EH (cell line): ENCODE data around the gene GABPB1.

Source experiments
- DNase-seq: peaks from one replicate; pipeline ENCODE4 v3.0.0-alpha.2; 2015; ENCODE audit warnings: low read depth

Gene GABPB1

GRCh38 chr15:50241684-50242450 lies 113.1 kb downstream of the GABPB1 start:
- DNase-seq, result peak; percentile 69

GRCh38 chr15:50238255-50238654 lies 116.7 kb downstream of the GABPB1 start:
- DNase-seq, result no peak

- no peak for DNase-seq
Measured at GRCh38 chr15:50236433-50236832, 118.6 kb downstream of the GABPB1 start.

- DNase-seq, result peak; percentile 36
Measured at GRCh38 chr15:50235794-50236193, 119.2 kb downstream of the GABPB1 start.

DNA sequence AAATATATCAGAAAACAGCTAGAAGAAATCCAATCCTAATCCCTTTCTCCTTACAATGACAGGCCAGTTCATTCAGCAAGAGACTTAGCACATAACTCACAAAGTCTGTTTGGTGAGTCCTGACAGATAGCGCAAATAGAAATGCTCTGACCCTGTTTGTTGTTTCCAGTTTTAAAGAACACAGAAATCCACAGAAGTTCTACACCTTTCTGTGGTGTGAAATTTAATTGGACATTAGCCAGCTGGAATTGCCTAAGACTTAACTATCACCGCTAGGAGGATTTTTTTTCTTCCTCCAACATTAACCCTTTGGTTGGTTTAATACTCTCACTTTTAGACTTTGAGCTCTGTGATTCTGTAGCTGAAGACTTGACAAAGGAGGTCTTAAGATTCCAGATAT lies 120.2 kb downstream of the GABPB1 start:
- no peak for DNase-seq

DNA sequence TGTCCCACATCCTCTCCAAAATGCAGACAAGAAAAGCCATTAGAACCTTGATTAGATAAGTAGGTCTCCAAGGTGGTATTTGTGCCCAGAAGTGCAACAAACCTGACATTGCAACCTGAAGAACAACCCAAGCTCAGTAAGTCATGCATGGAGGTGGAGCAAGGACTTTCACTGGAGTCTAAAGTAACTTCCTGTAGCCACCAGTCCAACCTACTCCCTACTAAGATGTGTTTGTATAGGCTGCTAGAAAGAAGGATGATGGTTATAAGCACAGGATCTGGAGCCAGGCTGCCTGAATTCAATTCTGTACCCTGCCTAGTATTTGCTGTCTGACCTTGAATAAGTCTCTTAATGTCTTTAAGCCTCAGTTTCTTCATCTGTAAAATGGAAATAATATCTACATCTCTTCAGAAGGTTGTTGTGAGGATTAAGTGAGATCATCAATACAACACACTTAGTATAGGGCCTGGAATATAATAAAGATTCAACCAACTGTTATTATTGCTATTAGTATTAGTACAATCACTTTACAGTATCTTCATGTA lies 121.7 kb downstream of the GABPB1 start:
- DNase-seq, result no peak

- DNase-seq, result no peak
Measured at GRCh38 chr15:50232791-50233190, 122.2 kb downstream of the GABPB1 start.

- no peak for DNase-seq
Measured at GRCh38 chr15:50231761-50232160, 123.2 kb downstream of the GABPB1 start.

DNA sequence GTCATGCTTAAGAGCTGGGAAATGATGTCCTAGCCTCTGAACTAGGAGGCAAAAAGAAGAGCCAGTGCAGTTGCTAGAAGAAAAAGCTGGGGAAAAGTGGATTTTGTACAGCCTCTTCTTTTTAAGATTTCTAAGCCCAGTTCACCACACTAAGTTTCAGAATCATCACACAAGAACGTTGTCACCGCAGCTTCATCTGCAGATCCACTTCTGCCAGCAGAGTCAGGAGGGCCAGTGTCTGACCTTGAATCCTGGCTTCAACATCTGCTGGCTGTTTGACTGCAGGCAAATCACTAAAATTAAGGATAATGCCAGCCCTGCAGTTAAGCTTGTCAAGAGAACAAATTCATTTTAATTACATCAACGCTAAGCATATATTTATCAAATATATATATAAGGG lies 125.7 kb downstream of the GABPB1 start:
- DNase-seq, result no peak

DNA sequence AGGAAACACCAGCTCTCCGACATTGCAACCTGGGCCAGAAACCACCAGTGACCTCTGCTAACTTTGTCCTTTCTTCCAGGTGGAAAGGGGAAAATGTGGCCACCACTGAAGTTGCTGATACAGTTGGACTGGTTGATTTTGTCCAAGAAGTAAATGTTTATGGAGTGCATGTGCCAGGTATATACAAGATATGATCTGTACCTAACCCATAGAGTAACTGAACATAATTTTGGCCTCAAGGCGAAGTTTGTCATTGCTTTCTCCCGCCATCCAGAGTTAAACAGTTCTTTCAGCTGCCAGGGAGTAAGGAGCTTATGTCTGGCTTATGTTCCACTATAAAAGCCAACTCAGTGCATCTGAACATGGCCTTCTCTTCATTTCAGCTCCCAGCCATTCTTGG lies 126.1 kb downstream of the GABPB1 start:
- DNase-seq, result no peak

GRCh38 chr15:50227076-50227475 lies 127.9 kb downstream of the GABPB1 start:
- DNase-seq, result peak; percentile 94

DNA sequence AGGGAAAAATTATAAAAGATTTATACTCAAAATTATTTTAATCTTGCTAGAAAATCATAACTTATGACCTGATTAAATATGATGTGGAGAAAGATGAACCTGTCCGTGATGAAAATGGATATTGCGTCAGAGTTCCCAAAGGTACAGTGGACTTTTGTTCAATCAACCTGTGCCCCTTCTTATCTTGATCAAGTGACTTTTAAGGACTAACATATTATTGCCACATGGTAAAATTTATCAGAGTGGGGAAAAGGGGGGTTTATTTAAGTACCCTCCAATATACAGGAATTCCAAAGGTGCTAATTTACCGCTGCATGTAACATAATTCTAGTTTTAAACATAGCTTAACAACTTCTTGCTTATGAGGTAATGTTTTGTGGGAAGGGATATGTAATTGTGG lies 129.1 kb downstream of the GABPB1 start:
- no peak for DNase-seq
